Measurements from ENCODE around the gene ASB7.
"Not testable (repeated sequence)": the region's sequence is repeated elsewhere in the genome, so short reads cannot be mapped to it uniquely, and the experiment has no call there.

ASB7 gene

DNA sequence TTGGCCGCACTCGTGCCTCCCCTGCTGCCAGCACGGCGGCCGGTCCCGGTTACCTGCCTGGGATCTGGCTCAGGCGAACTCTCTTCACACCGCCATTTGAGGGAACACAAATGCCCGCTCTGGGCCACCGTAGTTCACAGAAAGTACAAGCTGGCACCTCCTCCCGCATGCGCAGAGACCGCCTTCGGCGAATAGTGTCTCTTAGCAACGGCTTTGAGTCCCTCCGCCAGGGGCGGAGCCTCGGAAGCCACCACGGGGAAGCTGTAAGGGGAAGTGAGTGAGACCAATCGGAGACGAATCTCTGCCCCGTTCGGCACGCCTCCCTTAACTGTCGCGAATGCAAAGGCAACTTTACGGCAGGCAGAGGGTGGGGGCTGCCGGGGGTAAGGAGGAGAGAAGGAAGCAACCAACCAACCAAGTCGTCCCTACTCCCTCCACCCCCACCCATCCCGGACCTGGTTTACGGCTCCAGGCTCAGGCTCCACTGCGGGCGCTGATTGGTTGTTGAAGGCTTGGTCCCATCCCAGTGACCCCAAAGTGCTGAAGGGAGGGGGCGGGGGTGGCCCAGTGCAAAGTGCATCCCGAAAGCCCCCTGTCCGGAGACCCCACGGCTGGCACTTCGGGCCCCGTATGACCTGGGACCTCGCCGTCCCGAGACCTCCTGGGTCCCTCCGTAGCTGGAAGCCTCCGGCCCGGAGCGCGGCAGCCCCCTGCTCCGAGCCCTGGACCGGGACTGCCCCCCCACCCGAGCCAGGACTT lies at the start of gene ASB7, which contains the start of gene LINS1:
Gene ASB7 (plus strand): TSS at position 526 of the 759 bp plus-strand sequence. CDS start 9,628 bp downstream, outside the sequence.
Gene LINS1 (minus strand): TSS at position 121 of the 759 bp plus-strand sequence. CDS start 21,342 bp downstream, outside the sequence.
- in situ Hi-C loops (cut with HindIII; ENCODE audit: low sequenced_read_pairs), result no loop called here

- in situ Hi-C loops (cut with HindIII; ENCODE audit: low sequenced_read_pairs), result no loop called here
Measured at GRCh38 chr15:100553468-100553867, 48.9 kb upstream of the ASB7 start.

DNA sequence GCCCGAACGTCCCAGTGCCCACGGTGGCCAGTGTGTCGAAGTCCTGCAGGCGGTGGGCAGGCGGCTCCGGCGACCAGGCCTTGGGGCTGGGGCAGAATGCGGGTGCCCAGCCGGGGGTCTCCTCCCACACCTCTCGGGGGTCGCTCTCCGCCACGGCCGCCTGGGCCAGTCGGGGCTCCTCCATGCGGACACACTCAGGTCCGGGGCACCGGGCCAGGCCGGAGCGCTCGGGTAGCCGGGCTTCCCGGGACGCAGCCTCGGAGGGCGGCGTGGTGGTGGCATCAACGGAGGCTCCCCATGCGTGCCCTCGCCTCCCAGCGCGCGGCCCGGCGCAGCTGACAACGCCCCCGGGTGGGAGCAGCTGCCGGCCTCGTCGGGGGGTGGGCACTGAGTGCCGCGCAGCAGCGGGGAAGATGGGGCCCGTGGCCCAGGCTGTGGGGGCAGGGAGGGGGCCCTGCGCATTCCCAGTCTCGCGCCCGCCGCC lies 43.6 kb upstream of the ASB7 start:
- in situ Hi-C loops (cut with HindIII; ENCODE audit: low sequenced_read_pairs), result no loop called here

- in situ Hi-C loops (cut with HindIII; ENCODE audit: low sequenced_read_pairs), result no loop called here
Measured at GRCh38 chr15:100559330-100559729, 43.1 kb upstream of the ASB7 start.

GRCh38 chr15:100560323-100560722 lies 42.1 kb upstream of the ASB7 start:
- in situ Hi-C loops (cut with HindIII; ENCODE audit: low sequenced_read_pairs), result no loop called here

DNA sequence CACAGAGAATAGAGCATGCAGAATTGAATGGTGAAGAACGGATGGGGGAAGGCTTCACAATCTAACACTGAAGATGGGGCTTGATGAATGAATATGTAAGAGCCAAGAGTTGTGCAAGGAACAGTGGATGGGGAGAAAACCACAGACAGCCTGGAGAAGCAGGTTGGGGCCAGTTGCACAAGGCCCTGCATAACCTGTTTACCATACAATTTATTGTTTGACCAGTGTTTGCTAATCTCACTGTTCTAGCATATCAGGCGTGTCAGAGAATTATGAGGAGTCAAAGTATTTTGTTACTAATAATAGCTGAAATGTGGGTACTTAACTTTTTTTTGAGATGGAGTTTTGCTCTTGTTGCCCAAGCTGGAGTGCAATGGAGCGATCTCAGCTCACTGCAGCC lies 36.8 kb upstream of the ASB7 start:
- in situ Hi-C loops (cut with HindIII; ENCODE audit: low sequenced_read_pairs), result no loop called here

- in situ Hi-C loops (cut with HindIII; ENCODE audit: low sequenced_read_pairs), result no loop called here
Measured at GRCh38 chr15:100566850-100567628, 35.4 kb upstream of the ASB7 start.

GRCh38 chr15:100569391-100569790 lies 33.0 kb upstream of the ASB7 start:
- in situ Hi-C loops (cut with HindIII; ENCODE audit: low sequenced_read_pairs), result no loop called here

GRCh38 chr15:100570275-100570674 lies 32.1 kb upstream of the ASB7 start:
- in situ Hi-C loops (cut with HindIII; ENCODE audit: low sequenced_read_pairs), result no loop called here

GRCh38 chr15:100570735-100571313 lies 31.6 kb upstream of the ASB7 start:
- in situ Hi-C loops (cut with HindIII; ENCODE audit: low sequenced_read_pairs), result no loop called here

DNA sequence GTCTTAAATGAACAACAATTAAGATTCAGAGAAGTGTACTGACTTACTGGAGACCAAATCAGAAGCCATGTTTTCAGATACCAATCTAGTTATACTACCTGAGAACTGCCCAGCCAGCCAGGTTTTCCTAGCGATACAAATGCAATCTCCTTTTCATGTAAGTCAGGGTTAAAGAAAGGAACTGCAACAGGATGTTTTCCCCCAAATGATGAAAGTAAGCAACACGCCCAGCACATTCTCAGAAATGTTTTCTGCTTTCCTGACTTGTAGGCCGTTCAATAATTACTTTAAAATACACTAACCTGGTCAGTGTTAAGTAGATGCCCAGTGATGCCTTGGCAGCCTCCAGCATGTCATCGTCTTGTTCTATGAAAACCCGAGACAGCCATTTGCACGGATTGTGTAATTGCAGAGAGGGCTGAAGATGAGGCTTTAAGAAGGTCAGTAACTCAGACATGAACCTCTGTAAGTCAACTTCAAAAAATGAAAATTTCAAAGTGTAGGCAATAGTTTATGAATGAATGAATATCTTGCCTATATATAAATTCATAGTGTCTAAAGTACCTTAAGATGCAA lies 30.7 kb upstream of the ASB7 start:
- in situ Hi-C loops (cut with HindIII; ENCODE audit: low sequenced_read_pairs), result no loop called here

DNA sequence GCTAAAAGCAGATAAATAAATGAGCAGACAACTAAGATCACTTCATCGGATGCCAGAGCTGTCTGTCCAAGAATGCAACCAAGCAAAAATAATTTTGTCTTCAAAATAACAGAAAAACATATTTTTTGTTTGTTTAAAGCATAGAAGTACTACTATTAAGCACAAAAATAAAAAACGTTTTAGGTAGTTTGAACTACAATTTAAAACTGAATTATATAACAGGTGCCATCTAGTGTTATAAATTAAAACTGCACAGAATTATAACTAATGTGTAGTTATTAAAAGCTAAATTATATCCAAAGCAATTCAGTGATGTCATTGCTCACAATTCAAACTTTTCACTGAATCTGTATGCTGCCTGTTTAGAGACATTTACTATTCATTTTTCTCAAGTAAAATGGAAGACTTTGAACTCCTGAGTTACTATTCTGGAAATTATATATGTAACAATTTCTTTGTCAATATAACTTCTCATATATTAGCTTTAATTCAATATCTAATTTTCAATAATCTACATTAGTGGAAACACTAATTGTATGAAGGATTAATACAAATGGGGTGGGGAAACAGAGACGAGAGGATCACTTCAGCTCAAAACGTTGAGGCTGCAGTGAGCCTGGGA lies 29.9 kb upstream of the ASB7 start:
- in situ Hi-C loops (cut with HindIII; ENCODE audit: low sequenced_read_pairs), result no loop called here

DNA sequence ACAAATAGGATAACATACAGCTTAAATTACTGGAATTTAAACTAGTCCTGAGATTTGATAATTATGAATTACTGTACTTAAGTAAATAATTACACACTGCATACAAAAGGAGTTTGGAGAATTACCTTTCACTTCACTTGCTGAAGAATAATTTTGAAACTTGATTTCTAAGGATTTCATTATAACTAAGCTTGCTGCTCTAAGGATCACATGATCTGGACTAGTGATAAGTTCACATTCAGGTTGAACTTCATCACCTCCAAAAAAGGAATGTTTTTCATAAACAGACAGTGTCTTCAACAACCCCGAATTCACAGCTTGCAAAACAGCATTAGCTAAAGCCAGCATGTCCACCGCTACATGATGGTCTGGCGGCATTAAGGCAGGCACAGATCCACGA lies 28.9 kb upstream of the ASB7 start:
- in situ Hi-C loops (cut with HindIII; ENCODE audit: low sequenced_read_pairs), result no loop called here

- in situ Hi-C loops (cut with HindIII; ENCODE audit: low sequenced_read_pairs), result no loop called here
Measured at GRCh38 chr15:100580414-100580813, 22.0 kb upstream of the ASB7 start.

DNA sequence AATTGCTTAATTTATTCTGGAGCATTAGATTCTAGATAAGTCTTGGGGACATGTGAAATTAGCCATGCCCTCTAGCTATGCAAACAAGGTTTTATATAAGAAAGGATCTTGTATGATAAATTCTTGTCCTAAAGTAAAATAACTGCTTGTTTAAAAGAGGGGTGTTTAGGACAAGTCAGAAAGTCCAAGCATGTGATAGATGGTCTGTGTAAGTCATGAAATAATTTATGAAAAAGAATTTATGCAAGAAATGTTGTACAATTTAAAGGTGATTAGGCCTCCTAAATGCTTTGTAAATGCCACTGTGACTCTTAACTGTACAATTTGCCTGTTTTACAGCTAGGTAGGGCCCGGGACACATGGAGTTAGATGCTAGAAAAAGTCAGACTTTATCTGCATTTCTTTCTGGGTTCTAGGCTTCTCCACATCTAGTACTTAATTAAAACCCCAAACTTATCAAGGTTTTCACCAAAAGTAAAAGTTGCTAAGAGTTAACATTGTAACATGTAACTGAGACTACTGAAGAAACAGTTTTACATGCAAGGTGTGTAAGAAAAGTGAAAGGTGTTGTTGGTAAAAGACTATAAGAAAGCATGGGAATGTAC lies 13.6 kb upstream of the ASB7 start:
- in situ Hi-C loops (cut with HindIII; ENCODE audit: low sequenced_read_pairs), result no loop called here

GRCh38 chr15:100591163-100591562 lies 11.2 kb upstream of the ASB7 start:
- in situ Hi-C loops (cut with HindIII; ENCODE audit: low sequenced_read_pairs), result not testable (repeated sequence)

GRCh38 chr15:100591835-100592234 lies 10.6 kb upstream of the ASB7 start:
- in situ Hi-C loops (cut with HindIII; ENCODE audit: low sequenced_read_pairs), result no loop called here

DNA sequence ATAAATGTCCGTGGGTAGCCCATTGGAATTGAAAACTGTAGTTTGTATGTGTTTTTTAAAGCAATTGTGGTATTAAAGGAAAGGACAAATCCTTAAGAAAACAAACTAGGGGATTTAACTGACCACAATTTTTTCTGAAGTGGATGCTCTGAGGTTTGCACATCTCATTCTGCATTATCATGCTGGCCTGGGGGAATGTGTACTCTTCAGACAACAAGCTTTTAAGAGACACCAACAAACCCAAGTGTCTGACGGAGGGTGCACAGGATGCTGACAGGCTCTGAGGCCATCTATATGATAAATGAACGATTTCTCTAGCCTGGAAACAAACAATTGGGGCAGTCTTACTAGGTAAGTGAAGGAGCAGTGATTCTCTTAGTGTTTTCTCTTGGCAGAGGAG lies 9.5 kb upstream of the ASB7 start:
- in situ Hi-C loops (cut with HindIII; ENCODE audit: low sequenced_read_pairs), result no loop called here

DNA sequence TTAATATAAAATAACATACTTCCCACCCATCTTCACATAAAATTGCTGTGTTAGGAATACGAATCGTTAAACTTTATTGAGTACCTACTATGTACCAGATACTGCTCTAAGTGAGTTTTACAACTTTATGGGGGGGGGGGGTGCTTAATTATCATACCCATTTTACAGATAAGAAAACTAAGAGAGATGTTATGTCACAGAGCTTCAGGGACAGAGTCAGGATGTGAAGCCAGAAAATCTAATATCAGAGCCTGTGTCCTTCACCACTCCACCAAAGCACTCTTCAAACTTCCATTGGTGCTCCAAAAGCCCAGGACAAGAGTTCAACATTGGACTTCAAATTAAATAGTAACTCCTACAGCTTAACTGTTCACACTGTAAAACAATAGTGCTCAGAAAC lies 9.0 kb upstream of the ASB7 start:
- in situ Hi-C loops (cut with HindIII; ENCODE audit: low sequenced_read_pairs), result no loop called here

- in situ Hi-C loops (cut with HindIII; ENCODE audit: low sequenced_read_pairs), result loop anchor here (5.0 kb wide), 1 partner anchor 64 kb away; no protein-coding TSS in a partner anchor
Measured at GRCh38 chr15:100595964-100596363, 6.4 kb upstream of the ASB7 start.

Data from endothelial cell of hepatic sinusoid (primary cell).